Keratinocyte (primary cell): ENCODE data around the gene SRD5A1. TPM values are rescaled to one million over a fixed set of nuclear protein-coding genes. Genes with fewer than 3 reads are reported as not detected.

ENCODE experiments used
- DNase-seq: peaks from one replicate; pipeline ENCODE4 v3.0.0-alpha.2; 2011; ENCODE audit warnings: low read depth, missing footprints, low spot score
- FAIRE-seq: peaks from 2 replicates; lab custom pipeline; 2011; peaks lifted over from hg19 to GRCh38; lab: Jason Lieb, UNC
- H2AFZ ChIP-seq: 2 replicates; pipeline ENCODE4 v1.6.0; 2012; ENCODE audit warnings: low read length, control low read depth, inconsistent platforms; ENCODE audit not compliant: control insufficient read depth
- H3K27ac ChIP-seq: 2 replicates; pipeline ENCODE4 v1.5.1; 2011; ENCODE audit warnings: low read length; ENCODE audit not compliant: control insufficient read depth, insufficient read depth
- H3K27me3 ChIP-seq: 3 replicates; pipeline ENCODE4 v1.6.0; 2011; ENCODE audit warnings: low read length; ENCODE audit not compliant: control insufficient read depth, insufficient read depth; ENCODE audit errors: extremely low read depth
- H3K36me3 ChIP-seq, 2 experiments: 2 replicates in 1 of 2; 3 replicates in 1 of 2; pipeline ENCODE4 v1.5.1; 2011; ENCODE audit warnings: low read length in 2 of 2, mild to moderate bottlenecking in 1 of 2; ENCODE audit not compliant: control insufficient read depth in 2 of 2, insufficient read depth in 2 of 2; ENCODE audit errors: extremely low read depth in 1 of 2
- H3K4me1 ChIP-seq: 3 replicates; pipeline ENCODE4 v1.5.1; 2011; ENCODE audit warnings: low read length; ENCODE audit not compliant: control insufficient read depth, insufficient read depth; ENCODE audit errors: extremely low read depth
- H3K4me2 ChIP-seq: 3 replicates; pipeline ENCODE4 v1.6.0; 2011; ENCODE audit warnings: low read depth, low read length; ENCODE audit not compliant: control insufficient read depth, insufficient read depth; ENCODE audit errors: extremely low read depth
- H3K4me3 ChIP-seq, 3 experiments: fragments of 200-600 bp in 1 of 3; sonication (generic) in 1 of 3; 2 replicates in 2 of 3; 3 replicates in 1 of 3; pipeline ENCODE4 v1.5.1; 2011 to 2016; ENCODE audit warnings: low read length in 3 of 3, mild to moderate bottlenecking in 3 of 3, control low read depth in 2 of 3, inconsistent platforms in 1 of 3, low read depth in 1 of 3, mixed read lengths in 1 of 3, mixed run types in 1 of 3, moderate library complexity in 1 of 3; ENCODE audit not compliant: control insufficient read depth in 2 of 3, insufficient read depth in 2 of 3; ENCODE audit errors: extremely low read depth in 1 of 3
- H3K79me2 ChIP-seq: 2 replicates; pipeline ENCODE4 v1.6.0; 2012; ENCODE audit warnings: low read length; ENCODE audit not compliant: control insufficient read depth, insufficient read depth
- H3K9ac ChIP-seq: 3 replicates; pipeline ENCODE4 v1.6.0; 2011; ENCODE audit warnings: low read length; ENCODE audit not compliant: control insufficient read depth, insufficient read depth; ENCODE audit errors: extremely low read depth
- H3K9me1 ChIP-seq: 3 replicates; pipeline ENCODE4 v1.6.0; 2011; ENCODE audit warnings: low read length; ENCODE audit not compliant: control insufficient read depth, insufficient read depth; ENCODE audit errors: extremely low read depth
- H3K9me3 ChIP-seq: 2 replicates; pipeline ENCODE4 v1.5.1; 2012; ENCODE audit warnings: low read depth, low read length; ENCODE audit not compliant: control insufficient read depth
- H4K20me1 ChIP-seq: 3 replicates; pipeline ENCODE4 v1.6.0; 2011; ENCODE audit warnings: low read length; ENCODE audit not compliant: control insufficient read depth, insufficient read depth; ENCODE audit errors: extremely low read depth
- EZH2 ChIP-seq: IDR thresholded peaks from one replicate; pipeline ENCODE4 v1.6.1; 2012; ENCODE audit warnings: inconsistent platforms, mild to moderate bottlenecking, low read length, moderate library complexity
- dilution Hi-C: fragments of 300-500 bp; cut with MboI; formaldehyde crosslinking; loops from one replicate; pipeline ENCODE4 v1.7.0; 2020; ENCODE audit warnings: low sequenced_read_pairs; ENCODE audit not compliant: extremely low pct_ligation_motif_present
- polyA plus RNA-seq, 5 experiments: library from polyadenylated mRNA; depleted of rRNA in 3 of 5; stranded (reverse) in 3 of 5; stranded (forward) in 1 of 5; unstranded in 1 of 5; fragments of >200 nt; gene quantifications; 1 replicate in 1 of 5; 2 replicates in 3 of 5; 3 replicates in 1 of 5; pipeline versions ENCODE4 v1.2.1 to v1.2.3, GENCODE V29; 2011 to 2012; ENCODE audit warnings: missing spikeins in 2 of 5, low read depth in 1 of 5, low replicate concordance in 1 of 5
- TF ChIP-seq, protein P1 (sequence below), 3 experiments: IDR thresholded peaks in 1 of 3; conservative IDR thresholded peaks in 1 of 3; optimal IDR thresholded peaks in 1 of 3; 2 replicates in 2 of 3; 3 replicates in 1 of 3; pipeline versions ENCODE3 to v1.5.1; 2011; ENCODE audit warnings: low read length in 3 of 3, mild to moderate bottlenecking in 3 of 3, moderate library complexity in 2 of 3, control low read depth in 1 of 3, inconsistent platforms in 1 of 3; ENCODE audit not compliant: insufficient read depth in 2 of 3; ENCODE audit errors: extremely low read depth in 1 of 3

The SRD5A1 gene
- polyA plus RNA-seq, 1 donor (not counting 4 experiments of a cell fraction or from before 2014, with no cell fraction given): 35.4 TPM

DNA sequence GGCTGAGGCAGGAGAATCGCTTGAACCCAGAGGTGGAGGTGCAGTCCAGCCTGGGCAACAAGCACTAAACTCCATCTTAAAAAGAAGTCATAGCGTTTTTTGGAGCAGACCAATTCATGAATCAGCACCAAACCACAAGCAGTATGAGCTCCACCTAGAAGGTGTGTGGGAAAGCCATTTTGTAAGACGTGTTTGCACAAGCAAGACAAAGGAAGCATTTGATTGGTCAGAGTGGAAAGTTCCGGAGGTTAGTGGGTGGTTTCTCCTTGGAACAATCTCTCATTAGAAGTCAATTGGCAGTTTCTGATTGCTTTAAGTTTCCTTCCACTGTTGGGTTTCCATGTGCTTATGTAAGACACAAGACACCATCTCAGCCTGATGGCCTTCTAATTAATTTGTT, 5.0 kb downstream of the SRD5A1 start:
- DNase-seq (peak; percentile 74), FAIRE-seq (peak; percentile 93)
- Histone ChIP-seq H3K27me3 (no peaks in the 10 kb centered on the region), H3K4me3 (peak overlapping the region in 1 of 3 experiments; percentile 19), H2AFZ (no peak overlapping the region), H3K27ac (peak overlapping the region; percentile 63), H3K4me1 (peaks cover 43% of the 10 kb centered on the region), H3K4me2 (peak overlapping the region; percentile 53), H3K79me2 (peaks cover 69% of the 10 kb centered on the region), H4K20me1 (peaks cover 3% of the 10 kb centered on the region), H3K9me1 (peaks cover 4% of the 10 kb centered on the region), H3K9me3 (no peaks in the 10 kb centered on the region), H3K36me3 (peaks cover 2 to 3% of the 10 kb centered on the region in 2 experiments), H3K9ac (no peak overlapping the region)
- no peak for TF ChIP-seq EZH2
- TF ChIP-seq, protein P1, sequence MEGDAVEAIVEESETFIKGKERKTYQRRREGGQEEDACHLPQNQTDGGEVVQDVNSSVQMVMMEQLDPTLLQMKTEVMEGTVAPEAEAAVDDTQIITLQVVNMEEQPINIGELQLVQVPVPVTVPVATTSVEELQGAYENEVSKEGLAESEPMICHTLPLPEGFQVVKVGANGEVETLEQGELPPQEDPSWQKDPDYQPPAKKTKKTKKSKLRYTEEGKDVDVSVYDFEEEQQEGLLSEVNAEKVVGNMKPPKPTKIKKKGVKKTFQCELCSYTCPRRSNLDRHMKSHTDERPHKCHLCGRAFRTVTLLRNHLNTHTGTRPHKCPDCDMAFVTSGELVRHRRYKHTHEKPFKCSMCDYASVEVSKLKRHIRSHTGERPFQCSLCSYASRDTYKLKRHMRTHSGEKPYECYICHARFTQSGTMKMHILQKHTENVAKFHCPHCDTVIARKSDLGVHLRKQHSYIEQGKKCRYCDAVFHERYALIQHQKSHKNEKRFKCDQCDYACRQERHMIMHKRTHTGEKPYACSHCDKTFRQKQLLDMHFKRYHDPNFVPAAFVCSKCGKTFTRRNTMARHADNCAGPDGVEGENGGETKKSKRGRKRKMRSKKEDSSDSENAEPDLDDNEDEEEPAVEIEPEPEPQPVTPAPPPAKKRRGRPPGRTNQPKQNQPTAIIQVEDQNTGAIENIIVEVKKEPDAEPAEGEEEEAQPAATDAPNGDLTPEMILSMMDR (optimal IDR thresholded peaks at IDR 0.05 in 1 of 3, IDR thresholded peaks at IDR 0.05 in 1 of 3, conservative IDR thresholded peaks at IDR 0.05 in 1 of 3; ENCODE audit: extremely low read depth in 1 of 3, insufficient read depth in 2 of 3, low read length in 3 of 3): no peak
- dilution Hi-C loops: no loop called here

DNA sequence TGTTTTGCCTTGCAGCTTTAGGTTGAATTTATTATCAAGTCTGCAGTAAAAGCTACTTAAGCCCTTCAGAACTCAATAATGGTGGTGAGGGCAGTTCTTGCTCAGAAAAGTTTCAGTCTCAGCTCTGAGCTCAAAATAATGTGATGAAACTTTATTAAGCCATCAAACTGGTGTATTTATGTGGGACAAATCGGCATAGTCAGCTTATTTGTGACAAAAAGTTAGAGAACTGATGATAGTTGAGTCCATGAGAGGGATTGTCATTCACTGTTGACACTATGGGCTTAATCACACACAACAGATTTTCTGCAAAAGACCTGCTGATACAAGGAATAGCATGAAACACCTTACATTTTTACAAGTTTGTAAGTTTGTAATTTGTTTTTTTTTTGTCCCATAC, 9.4 kb downstream of the SRD5A1 start:
- H4K20me1 ChIP-seq: no peaks in the 10 kb centered on the region
- dilution Hi-C loops: no loop called here
- no peaks in the 10 kb centered on the region for H3K27me3 ChIP-seq
- peaks cover 11% of the 10 kb centered on the region for H3K4me1 ChIP-seq
- peaks cover 2 to 15% of the 10 kb centered on the region in 2 experiments for H3K36me3 ChIP-seq
- peaks cover 62% of the 10 kb centered on the region for H3K79me2 ChIP-seq
- H2AFZ ChIP-seq: no peak overlapping the region
- no peak overlapping the region for H3K4me3 ChIP-seq
- DNase-seq (no peak), FAIRE-seq (no peak)
- H3K9ac ChIP-seq: no peak overlapping the region
- H3K4me2 ChIP-seq: no peak overlapping the region
- no peaks in the 10 kb centered on the region for H3K9me1 ChIP-seq
- no peaks in the 10 kb centered on the region for H3K9me3 ChIP-seq
- H3K27ac ChIP-seq: no peak overlapping the region
- TF ChIP-seq, protein P1 (optimal IDR thresholded peaks at IDR 0.05 in 1 of 3, IDR thresholded peaks at IDR 0.05 in 1 of 3, conservative IDR thresholded peaks at IDR 0.05 in 1 of 3; ENCODE audit: extremely low read depth in 1 of 3, insufficient read depth in 2 of 3, low read length in 3 of 3): no peak
- no peak for TF ChIP-seq EZH2
